ENCODE measurements around the gene DOCK3.
A peak's percentile ranks its signal among the peaks of the same experiment; 100 is the strongest.

Gene DOCK3

DNA sequence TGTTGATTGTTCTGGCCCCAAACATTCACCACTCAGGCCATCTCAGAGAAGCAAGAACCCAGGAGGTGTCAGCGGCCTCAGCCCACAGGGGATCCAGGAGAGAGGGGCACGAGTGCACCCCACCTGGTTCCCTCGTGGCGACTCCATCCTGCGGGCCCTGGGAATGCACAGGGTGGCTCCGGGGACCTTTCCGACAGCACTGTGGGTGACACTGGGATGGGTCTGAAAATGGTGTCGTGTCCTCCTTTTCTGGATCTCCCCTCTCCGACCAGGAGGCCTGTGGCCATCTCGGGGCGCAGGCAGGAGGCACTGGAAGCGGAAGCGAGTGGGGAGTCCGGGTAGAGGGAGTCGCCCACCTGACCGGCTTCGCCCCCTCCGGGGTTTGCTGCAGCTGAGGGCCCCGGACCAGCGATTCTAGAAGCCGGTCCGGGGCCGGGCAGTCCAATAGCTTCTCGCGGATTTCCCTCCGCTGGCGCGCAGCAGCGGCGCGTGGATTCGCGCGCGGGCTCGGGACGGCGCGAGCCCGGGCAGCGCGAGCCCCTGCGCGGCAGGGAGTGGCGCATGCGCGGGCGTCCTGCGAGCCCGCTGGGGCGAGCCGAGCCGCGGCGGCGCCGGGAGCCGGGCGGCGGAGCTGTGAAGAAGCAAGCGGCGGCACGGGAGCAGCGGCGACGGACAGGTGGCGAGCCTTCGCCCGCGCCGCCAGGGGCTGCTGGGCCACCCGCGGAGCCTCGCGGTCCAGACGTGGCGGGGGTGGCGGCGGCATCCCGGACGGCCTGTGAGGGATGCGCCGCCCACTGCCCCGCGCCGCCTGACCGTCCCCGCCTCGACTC lies at the start of gene DOCK3:
DOCK3 (plus strand) TSS at position 579 of the 830 bp plus-strand sequence. CDS start 337 bp downstream, outside the sequence.
- DNase-seq (ENCODE audit: low read depth) = peak; percentile 38

DNA sequence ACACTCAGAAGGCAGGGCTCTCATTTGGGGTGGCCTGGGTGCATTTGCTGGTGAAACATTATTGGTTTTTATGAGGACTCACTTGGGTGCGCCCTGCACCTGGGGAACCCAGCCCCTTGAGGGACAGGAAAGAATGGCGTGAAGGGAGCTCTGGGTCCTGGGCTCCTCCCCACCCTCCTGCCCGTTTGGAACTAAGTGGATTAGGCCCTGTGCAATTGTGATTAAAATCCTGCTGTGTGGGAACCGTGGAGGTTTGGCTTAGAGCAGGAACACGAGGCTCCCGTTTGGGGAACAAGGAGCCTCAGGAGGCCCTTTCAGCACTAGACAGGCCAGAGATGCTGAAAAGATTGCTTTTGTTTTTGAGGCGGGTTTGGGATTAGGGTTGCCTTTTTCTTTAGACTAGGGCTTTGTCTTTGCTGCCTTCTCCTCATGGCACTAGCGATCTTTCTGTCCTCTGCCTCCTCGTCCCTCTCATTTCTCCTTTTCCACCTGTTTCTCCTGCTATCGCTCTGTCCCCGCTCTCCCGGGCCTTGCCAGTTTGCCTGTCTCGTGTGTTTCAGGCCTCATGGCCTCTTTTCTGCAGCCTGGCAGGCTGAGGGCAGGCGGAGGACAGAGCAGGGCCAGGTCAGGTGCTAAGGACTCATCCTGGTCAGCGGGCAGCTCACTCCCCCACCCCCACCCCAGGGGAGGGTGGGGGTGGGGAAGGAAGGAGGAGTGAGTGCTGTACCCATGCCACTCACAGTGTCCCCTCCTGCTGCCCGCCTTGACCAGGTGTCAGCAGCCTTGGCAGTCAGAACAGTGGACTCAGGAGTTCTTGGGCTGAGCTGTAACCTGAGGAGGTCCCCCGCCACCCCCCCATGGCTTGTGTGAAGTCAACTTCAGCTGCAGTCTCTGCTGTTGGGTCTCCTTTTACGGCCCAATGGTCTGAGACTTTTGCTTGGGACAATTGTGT lies 49.2 kb upstream of the DOCK3 start:
- no peak for DNase-seq (ENCODE audit: low read depth)

- no peak for DNase-seq (ENCODE audit: low read depth)
Observed at GRCh38 chr3:50626401-50626800, 48.3 kb upstream of the DOCK3 start.

DNA sequence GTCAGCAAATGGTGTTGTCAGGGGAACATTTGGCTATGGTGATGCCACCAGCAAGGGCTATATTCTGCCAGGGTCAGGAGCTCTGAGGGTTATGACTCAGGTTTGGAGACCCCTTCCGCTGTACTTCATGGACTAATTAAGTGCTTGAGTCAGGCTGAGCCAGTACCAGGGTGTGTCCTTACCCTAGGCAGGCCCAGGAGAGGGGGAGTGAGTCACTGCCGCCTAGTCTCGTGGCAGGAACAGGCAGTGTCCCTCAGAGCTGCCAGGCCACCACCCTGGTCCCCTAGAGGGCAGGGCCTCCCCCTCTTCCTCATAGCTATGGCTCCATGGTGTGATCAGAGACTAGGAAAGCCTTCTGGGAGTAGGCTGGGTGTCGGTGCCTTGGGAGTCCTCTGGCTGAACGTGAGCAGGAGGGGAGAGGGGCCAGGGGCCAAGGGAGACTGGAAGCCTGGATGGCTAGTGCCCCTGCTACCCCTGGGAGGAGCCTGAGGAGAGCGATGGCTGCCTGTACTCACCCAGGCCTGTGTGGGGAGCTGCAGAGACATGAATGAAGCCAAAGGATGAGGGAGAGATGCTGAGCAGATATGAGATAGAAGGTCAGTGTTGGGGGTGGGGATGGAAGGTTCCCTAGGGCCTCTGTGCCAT lies 47.2 kb upstream of the DOCK3 start:
- peak; percentile 54 for DNase-seq (ENCODE audit: low read depth)

GRCh38 chr3:50628601-50629000 lies 46.1 kb upstream of the DOCK3 start:
- no peak for DNase-seq (ENCODE audit: low read depth)

DNA sequence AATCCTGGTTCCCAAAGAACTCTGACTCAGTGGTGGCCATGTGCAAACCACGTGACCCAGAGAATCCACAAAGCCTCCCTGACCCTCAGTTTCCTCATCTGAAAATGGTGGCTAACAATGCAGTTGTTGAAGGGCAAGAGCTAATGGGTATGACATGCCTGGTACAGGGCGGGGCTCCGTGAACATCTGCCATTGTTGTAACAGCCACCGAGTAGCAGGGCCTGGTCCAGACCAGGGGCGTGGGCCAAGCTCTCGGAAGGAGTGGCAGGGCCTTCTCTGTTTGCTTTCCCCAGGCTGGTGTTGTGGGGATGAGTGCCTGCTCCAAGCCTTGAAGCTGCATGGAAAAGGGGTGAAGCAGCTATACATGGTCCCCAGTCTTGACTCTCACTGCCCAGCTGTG lies 44.3 kb upstream of the DOCK3 start:
- DNase-seq (ENCODE audit: low read depth) = no peak

DNA sequence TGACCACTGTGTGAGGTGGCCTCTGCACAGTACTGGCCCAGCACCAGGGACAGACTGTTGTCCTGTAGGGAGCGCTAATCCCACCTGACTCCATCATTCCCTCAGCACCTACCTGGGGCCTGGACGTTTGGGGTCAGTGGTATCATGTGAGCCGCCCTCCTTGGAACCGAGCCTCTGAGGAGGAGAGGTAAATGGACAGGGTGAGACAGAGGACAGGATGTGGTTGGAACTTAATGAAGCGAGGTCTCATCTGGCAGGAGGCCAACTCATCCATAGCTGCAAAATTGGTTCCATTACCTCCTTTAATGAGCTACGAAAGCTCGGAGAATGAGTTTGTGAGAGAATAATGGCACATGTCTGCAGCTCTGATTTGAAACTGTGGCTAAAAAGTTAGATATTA lies 43.9 kb upstream of the DOCK3 start:
- DNase-seq (ENCODE audit: low read depth) = no peak

DNA sequence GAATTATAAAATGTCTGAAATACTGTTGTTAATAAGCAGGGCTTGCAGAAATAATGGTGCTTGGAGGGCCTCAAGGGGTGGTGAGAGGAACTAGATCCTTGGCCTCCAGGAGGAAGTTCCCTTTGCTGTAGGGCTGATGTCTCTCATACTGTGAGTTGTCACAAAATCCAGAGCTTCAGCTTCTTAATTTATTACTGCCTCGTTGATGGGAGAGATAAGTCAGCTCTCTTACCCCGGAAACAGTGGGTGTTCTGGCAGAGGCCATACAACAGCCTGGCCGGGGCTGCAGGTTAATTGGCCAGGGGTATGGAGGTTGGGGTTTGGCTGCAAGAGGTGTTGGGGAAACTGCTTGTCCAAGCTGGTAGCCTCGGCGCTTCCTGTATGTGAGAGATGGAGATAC lies 42.3 kb upstream of the DOCK3 start:
- no peak for DNase-seq (ENCODE audit: low read depth)

- no peak for DNase-seq (ENCODE audit: low read depth)
Observed at GRCh38 chr3:50633230-50633790, 41.4 kb upstream of the DOCK3 start.

DNA sequence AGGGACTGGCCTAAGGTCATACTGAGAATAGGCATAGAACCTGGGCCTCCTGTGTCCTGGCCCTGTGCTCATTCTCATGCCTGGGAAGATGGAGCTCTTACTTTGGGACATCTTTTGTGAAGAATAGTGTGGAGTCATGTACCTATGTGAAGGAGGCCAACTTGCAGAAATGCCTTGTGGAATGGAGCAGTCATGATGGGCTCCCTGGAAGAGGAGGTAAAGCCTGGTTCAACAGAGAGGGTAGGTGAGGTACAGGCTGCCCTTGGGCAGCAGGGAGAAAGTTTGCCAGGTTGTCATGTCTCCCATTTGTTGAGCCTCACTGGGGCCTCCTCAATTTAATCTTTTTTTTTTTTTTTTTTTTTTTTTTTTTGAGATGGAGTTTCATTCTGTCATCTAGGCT lies 39.7 kb upstream of the DOCK3 start:
- no peak for DNase-seq (ENCODE audit: low read depth)

- DNase-seq (ENCODE audit: low read depth) = no peak
Observed at GRCh38 chr3:50637011-50637410, 37.7 kb upstream of the DOCK3 start.

DNA sequence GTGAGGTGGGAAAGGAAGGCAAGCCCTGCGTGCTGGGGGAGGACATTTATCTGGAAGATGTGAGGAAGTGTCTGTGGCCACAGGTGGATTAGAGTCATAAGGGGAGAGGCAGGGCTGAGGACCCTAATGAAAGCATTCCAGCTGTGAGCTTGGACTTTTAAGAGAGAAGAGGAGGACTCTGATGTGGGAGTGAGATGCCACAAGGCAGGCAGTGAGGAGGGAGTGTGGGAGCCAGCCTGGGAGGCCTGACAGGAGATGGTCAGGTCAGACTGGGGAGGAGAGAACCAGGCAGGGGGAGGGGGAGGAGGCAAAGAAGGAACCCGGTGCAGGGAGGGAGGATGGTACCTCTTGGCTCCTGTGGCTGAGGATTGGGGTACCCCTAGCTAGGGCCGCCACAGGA lies 36.8 kb upstream of the DOCK3 start:
- no peak for DNase-seq (ENCODE audit: low read depth)

GRCh38 chr3:50639055-50639494 lies 35.7 kb upstream of the DOCK3 start:
- peak; percentile 51 for DNase-seq (ENCODE audit: low read depth)

DNA sequence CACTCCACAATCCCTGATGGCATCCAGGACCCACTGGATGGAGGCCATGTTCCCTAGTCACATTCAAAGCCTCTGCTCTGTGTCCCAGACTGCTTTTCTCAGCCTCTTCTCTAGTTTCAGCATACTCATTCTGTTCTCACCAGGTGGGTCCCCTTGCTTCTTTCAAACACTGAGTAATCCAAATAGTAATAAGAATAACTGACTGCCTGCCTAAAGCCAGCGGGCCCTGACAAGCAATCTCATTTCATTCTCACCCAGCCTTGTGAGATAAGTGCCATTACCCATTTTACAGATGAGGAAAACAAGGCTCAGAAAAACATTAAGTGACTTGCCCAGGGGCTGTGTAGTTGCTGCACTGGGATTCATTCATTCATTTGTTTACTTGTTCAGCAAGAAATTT lies 32.3 kb upstream of the DOCK3 start:
- no peak for DNase-seq (ENCODE audit: low read depth)

DNA sequence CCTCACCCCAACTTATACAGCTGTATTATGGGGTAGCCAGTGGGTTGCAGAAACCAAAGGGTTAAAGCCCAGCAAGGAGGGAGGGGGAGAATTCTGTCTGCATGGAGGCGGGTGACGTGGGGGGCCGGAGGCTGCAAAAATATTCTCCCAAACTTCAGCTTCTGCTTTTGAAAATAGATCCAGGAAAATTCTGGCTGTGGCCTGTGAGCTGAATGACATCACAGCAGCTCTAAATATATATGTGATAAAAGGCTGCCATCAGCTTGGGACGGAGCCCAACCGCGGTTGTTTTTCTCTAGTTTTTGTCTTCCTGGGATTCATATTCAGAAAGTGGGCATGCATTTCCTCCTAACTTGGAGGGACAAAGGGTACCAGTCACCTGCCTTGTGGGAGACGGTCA lies 30.2 kb upstream of the DOCK3 start:
- no peak for DNase-seq (ENCODE audit: low read depth)

GRCh38 chr3:50645378-50645777 lies 29.3 kb upstream of the DOCK3 start:
- no peak for DNase-seq (ENCODE audit: low read depth)

DNA sequence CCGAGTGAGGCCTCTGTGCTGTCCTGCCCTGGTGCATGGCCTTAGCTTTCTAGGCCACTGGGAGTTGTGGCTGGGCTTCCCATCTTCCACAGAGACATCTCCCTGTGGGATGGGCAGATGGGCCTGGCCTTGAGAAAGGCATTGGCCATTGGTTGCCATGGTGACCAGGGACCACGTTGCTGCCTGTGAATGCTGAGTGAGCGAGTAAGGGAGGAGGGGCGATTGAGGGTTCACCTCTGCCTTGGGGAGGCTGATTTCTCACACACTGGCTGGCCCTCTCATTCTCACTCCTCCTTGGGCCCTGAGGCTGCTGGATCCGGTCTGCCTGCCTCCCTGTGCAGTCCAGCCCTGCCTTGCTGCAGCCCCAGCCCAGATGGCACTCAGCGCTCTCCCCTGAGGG lies 26.4 kb upstream of the DOCK3 start:
- DNase-seq (ENCODE audit: low read depth) = peak; percentile 10

GRCh38 chr3:50648944-50649343 lies 25.8 kb upstream of the DOCK3 start:
- DNase-seq (ENCODE audit: low read depth) = no peak

DNA sequence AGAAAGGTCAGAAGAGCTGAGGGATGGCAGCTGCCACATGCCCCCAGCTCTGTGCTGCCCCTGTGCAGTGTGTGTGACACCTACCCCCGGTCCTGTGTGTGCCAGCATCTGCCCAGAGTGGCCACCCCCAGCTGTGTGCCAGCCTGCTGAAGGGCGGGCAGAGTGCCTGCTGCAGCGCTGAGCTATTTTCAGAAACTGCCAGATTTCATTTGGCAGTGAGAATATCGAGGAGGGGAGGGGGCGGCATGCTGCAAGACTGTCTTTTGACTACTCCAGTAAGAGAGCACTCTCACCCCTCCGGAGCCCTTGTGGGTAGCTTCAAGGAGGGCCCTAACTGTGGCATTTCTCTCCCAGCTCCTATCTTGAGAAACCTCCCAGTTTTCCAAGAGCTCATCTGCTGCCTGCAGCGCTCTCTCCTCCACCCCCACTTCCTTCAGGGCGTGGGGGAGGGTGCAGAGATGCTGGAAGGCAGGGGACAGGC lies 25.2 kb upstream of the DOCK3 start:
- no peak for DNase-seq (ENCODE audit: low read depth)

DNA sequence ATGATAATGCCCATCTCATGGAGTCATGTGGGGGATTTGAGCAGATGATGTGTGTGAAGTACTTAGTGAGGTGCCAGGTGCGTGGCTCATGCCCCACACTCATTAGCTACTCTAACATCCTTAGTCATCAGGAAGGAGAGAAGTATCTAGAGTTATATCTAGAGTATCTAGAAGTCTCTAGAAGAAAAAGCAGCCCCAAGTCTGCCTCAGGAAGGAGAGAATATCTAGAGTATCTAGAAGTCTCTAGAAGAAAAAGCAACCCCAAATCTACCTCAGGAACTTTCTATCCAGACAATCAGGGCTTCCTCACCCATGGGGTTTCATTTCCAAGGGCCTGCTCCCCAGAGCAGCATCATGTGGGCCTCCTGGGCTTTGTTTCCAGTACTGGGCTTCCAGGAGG lies 24.7 kb upstream of the DOCK3 start:
- DNase-seq (ENCODE audit: low read depth) = no peak

DNA sequence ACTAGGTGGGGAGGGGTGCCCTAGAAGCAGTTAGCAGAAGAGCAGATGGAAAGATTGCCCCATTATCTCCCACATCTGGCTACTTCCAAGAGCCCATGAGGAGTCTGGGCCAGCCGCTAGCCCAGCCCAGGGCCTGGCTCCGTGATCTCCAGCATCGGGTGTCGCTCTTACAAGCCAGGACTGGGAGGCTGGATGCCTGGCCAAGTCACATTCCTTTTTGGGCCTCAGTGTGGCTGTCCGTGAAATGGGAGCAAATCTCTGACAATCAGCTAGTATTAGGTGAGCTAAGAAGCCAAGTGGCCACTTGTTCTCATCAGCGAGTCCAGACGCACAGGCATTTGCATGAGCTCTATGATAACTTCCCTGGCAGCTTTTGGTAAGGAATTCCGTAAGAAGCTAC lies 23.3 kb upstream of the DOCK3 start:
- DNase-seq (ENCODE audit: low read depth) = no peak

DNA sequence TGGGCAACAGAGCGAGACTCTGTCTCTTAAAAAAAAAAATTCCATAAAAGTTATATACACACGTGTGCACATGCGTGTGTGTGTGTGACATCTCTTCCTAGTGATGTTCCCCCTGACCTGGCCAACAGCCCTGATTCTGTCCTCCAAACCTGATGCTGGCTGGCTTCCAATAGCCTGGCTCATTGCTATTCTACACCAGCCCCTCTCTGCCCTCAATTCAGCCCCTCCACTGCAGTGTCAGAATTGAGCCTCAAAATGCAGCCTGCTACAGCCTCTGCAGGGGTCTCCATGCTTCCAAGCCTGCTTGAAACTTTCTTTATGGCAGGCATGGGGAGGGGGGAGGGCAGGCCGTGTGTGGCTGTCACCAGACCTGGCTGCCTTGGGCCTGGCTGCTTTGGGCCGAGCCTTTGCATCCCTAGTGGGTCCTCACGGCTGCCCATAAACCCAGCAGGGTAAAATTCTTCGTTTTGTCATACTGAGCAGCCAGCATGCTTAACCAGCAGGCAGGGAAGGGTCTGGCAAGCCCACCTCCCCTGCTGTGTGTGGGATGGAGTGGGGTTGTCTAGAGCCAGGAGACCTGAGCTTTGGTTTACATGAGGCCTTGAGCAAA lies 22.7 kb upstream of the DOCK3 start:
- DNase-seq (ENCODE audit: low read depth) = no peak
